ENCODE data around the gene ANKRD26. TPM values are rescaled to one million over a fixed set of nuclear protein-coding genes. Genes with fewer than 3 reads are reported as not detected.

ANKRD26 gene
- total and polyA plus RNA-seq, 2 donors (not counting 1 experiment from before 2014, with no cell fraction given): 0.67 to 10.5 TPM

DNA sequence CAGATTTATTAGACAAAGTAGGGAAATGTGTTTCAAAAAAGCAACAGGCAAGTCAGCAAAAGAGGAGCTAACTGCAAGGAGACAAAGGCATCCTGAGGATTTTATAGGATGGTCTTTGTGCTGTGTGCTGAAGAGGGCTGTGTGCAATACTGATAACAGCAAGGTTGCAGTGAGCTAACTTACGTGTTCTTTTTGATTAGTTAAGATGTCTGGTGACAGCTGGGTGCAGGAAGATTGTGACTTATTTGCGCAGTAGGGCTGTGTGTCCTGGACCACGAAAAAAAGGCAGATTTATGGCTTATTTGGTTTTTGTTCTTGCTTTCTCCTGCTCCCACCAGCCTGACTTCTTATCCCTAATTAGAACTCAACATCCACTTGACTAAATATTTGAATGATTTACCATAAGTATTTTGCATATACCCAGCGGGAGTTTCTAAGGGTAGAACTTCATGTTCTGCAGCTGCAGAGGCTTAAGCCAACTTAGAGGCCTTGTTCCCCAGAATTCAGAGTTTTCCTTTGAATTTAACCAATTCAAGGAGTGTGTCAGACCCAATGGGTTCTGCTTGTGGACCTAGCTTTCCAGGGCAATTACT lies 119.0 kb downstream of the ANKRD26 start:
- no peak overlapping the region for H3K4me3 Mint-ChIP-seq
- no peaks in the 10 kb centered on the region for H4K20me1 ChIP-seq (ENCODE audit: control insufficient read depth, insufficient read depth, low read length, poor library complexity, severe bottlenecking)
- 81% methylated on average over 2 of the region's 4 CpGs for WGBS (ENCODE audit: insufficient coverage)
- ChIA-PET POLR2A (no interaction called here), CTCF (interaction anchor here (1.0 kb wide), 1 partner anchor 255 kb away, joined by 3 read pairs; no protein-coding TSS in a partner anchor)
- H3K4me1 Mint-ChIP-seq: no peaks in the 10 kb centered on the region
- H3K4me1 ChIP-seq (ENCODE audit: control insufficient read depth in 2 of 2, insufficient read depth in 2 of 2, low read length in 2 of 2): no peaks in the 10 kb centered on the region
- H3K4me3 ChIP-seq (ENCODE audit: control extremely low read depth in 1 of 5, extremely low read depth in 1 of 5, insufficient read depth in 1 of 5, low read depth in 2 of 5, low read length in 4 of 5): no peak overlapping the region
- DNase-seq (no peak), ATAC-seq (ENCODE audit: low read depth) (no peak)
- no peaks in the 10 kb centered on the region for H3K36me3 ChIP-seq (replicated peaks in 1 of 2; ENCODE audit: control extremely low read depth in 1 of 2, control insufficient read depth in 1 of 2, extremely low read depth in 1 of 2, insufficient read depth in 2 of 2, low read length in 1 of 2)
- intact Hi-C loops (cut with micrococcal nuclease): no loop called here
- no peaks in the 10 kb centered on the region for H3K9me3 Mint-ChIP-seq (ENCODE audit: insufficient read depth)
- H3K27me3 ChIP-seq (replicated peaks in 1 of 4; ENCODE audit: control extremely low read depth in 1 of 4, control insufficient read depth in 3 of 4, insufficient read depth in 4 of 4, low read length in 3 of 4): no peaks in the 10 kb centered on the region
- no peaks in the 10 kb centered on the region for H3K27me3 Mint-ChIP-seq
- H3K9me3 ChIP-seq (ENCODE audit: control extremely low read depth in 1 of 3, control insufficient read depth in 2 of 3, insufficient read depth in 1 of 3, low read length in 2 of 3): no peaks in the 10 kb centered on the region
- H3K4me2 ChIP-seq (replicated peaks; ENCODE audit: low read depth, low read length, poor library complexity, severe bottlenecking): no peak overlapping the region
- no peak overlapping the region for H3K9ac ChIP-seq (ENCODE audit: low read length)
- H3K79me2 ChIP-seq (ENCODE audit: control insufficient read depth, insufficient read depth, low read length): no peaks in the 10 kb centered on the region
- TF ChIP-seq, protein P1, sequence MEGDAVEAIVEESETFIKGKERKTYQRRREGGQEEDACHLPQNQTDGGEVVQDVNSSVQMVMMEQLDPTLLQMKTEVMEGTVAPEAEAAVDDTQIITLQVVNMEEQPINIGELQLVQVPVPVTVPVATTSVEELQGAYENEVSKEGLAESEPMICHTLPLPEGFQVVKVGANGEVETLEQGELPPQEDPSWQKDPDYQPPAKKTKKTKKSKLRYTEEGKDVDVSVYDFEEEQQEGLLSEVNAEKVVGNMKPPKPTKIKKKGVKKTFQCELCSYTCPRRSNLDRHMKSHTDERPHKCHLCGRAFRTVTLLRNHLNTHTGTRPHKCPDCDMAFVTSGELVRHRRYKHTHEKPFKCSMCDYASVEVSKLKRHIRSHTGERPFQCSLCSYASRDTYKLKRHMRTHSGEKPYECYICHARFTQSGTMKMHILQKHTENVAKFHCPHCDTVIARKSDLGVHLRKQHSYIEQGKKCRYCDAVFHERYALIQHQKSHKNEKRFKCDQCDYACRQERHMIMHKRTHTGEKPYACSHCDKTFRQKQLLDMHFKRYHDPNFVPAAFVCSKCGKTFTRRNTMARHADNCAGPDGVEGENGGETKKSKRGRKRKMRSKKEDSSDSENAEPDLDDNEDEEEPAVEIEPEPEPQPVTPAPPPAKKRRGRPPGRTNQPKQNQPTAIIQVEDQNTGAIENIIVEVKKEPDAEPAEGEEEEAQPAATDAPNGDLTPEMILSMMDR (IDR thresholded peaks at IDR 0.05): no peak
- TF ChIP-seq EZH2 (IDR thresholded peaks at IDR 0.05; ENCODE audit: borderline replicate concordance, insufficient read depth, low read depth, low read length, poor library complexity, severe bottlenecking): no peak
- no peak overlapping the region for H3K27ac Mint-ChIP-seq
- no peak overlapping the region for H2AFZ ChIP-seq (ENCODE audit: insufficient read depth, low read depth, low read length, poor library complexity, severe bottlenecking)
- no peak overlapping the region for H3K27ac ChIP-seq (ENCODE audit: low read length in 2 of 2)

DNA sequence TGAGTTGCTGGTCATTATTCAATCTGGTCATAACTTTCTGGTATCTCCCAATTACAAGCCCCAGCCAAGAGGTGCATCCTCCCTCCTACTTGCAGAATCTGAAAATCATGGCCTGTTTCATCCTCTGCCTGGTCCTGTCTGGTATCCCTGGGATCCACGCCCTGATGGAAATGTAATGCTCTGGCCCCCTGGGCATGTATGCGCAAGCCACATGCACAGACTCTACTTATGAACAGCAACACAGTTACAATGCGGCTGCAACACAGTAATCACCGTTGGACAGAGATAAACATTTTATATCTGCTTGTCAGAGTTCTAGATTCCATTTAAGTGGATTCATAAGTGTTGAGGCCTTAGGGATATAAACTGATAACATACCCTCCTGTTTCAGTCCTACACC lies 121.8 kb downstream of the ANKRD26 start:
- H3K9me3 ChIP-seq (ENCODE audit: control extremely low read depth in 1 of 3, control insufficient read depth in 2 of 3, insufficient read depth in 1 of 3, low read length in 2 of 3): no peaks in the 10 kb centered on the region
- no peak for TF ChIP-seq EZH2 (IDR thresholded peaks at IDR 0.05; ENCODE audit: borderline replicate concordance, insufficient read depth, low read depth, low read length, poor library complexity, severe bottlenecking)
- TF ChIP-seq, protein P1 (IDR thresholded peaks at IDR 0.05): no peak
- H3K4me2 ChIP-seq (replicated peaks; ENCODE audit: low read depth, low read length, poor library complexity, severe bottlenecking): no peak overlapping the region
- Mint-ChIP-seq H3K27ac (no peak overlapping the region), H3K27me3 (no peaks in the 10 kb centered on the region), H3K9me3 (ENCODE audit: insufficient read depth) (no peaks in the 10 kb centered on the region), H3K4me1 (no peaks in the 10 kb centered on the region), H3K4me3 (no peak overlapping the region)
- H3K9ac ChIP-seq (ENCODE audit: low read length): no peak overlapping the region
- no peaks in the 10 kb centered on the region for H4K20me1 ChIP-seq (ENCODE audit: control insufficient read depth, insufficient read depth, low read length, poor library complexity, severe bottlenecking)
- CTCF ChIA-PET: no interaction called here
- H2AFZ ChIP-seq (ENCODE audit: insufficient read depth, low read depth, low read length, poor library complexity, severe bottlenecking): no peak overlapping the region
- H3K4me3 ChIP-seq (ENCODE audit: control extremely low read depth in 1 of 5, extremely low read depth in 1 of 5, insufficient read depth in 1 of 5, low read depth in 2 of 5, low read length in 4 of 5): no peak overlapping the region
- ATAC-seq (ENCODE audit: low read depth) (no peak), DNase-seq (no peak)
- H3K27me3 ChIP-seq (replicated peaks in 1 of 4; ENCODE audit: control extremely low read depth in 1 of 4, control insufficient read depth in 3 of 4, insufficient read depth in 4 of 4, low read length in 3 of 4): no peaks in the 10 kb centered on the region
- WGBS (ENCODE audit: insufficient coverage): 100% methylated on average over 2 of the region's 4 CpGs
- H3K4me1 ChIP-seq (ENCODE audit: control insufficient read depth in 2 of 2, insufficient read depth in 2 of 2, low read length in 2 of 2): no peaks in the 10 kb centered on the region
- H3K36me3 ChIP-seq (replicated peaks in 1 of 2; ENCODE audit: control extremely low read depth in 1 of 2, control insufficient read depth in 1 of 2, extremely low read depth in 1 of 2, insufficient read depth in 2 of 2, low read length in 1 of 2): no peaks in the 10 kb centered on the region
- H3K27ac ChIP-seq (ENCODE audit: low read length in 2 of 2): no peak overlapping the region
- no peaks in the 10 kb centered on the region for H3K79me2 ChIP-seq (ENCODE audit: control insufficient read depth, insufficient read depth, low read length)
- POLR2A ChIA-PET: no interaction called here
- intact Hi-C loops (cut with micrococcal nuclease): no loop called here

Data from B cell (primary cell).